Sciatic nerve (tissue), 2 donors: ENCODE results near the gene ZRANB3. TPM values are rescaled to one million over a fixed set of nuclear protein-coding genes. Genes with fewer than 3 reads are reported as not detected.
"Not testable (repeated sequence)": the region's sequence is repeated elsewhere in the genome, so short reads cannot be mapped to it uniquely, and the experiment has no call there.

Experiments
- ATAC-seq: fragments of 200-7000 bp; cut with Tn5 transposase; one replicate; pipeline ENCODE4 v1.9.1; 2020; ENCODE audit warnings: mild to moderate bottlenecking, moderate library complexity
- DNase-seq: peaks from one replicate; pipeline ENCODE4 v3.0.0-alpha.2; 2020; ENCODE audit warnings: low spot score
- intact Hi-C: fragments of 100-400 bp; cut with DNase I; formaldehyde crosslinking; loops from one replicate; pipeline ENCODE4 v1.14.2; 2022
- total RNA-seq: library from RNA; stranded (reverse); fragmentation: NEBNext Ultra II Directional; extraction: Animal tissue kit (Norgen Biotek cat#: 25700); gene quantifications from one replicate; pipeline ENCODE4 v1.2.1, GENCODE V29; 2021
- donor health status: DM: no; HTN: no; CAD: no.
- donor health status: DM: no; HTN: no; CAD: no.

ZRANB3 gene
- total RNA-seq, 1 donor from 2014 or later, result 9.5 TPM

GRCh38 chr2:135494917-135495316 is 36.1 kb downstream of the ZRANB3 start:
- no peak for ATAC-seq
- DNase-seq, result no peak
- intact Hi-C loops, result no loop called here

- intact Hi-C loops, result no loop called here
- DNase-seq, result no peak
- ATAC-seq, result no peak
These were observed 36.5 kb downstream of the ZRANB3 start for GRCh38 chr2:135494503-135494902.

- intact Hi-C loops, result no loop called here
- no peak for DNase-seq
- no peak for ATAC-seq
These were observed 40.6 kb downstream of the ZRANB3 start for GRCh38 chr2:135490376-135490775.

- DNase-seq (no peak), ATAC-seq (no peak)
- intact Hi-C loops, result no loop called here
These were observed 45.6 kb downstream of the ZRANB3 start for GRCh38 chr2:135485441-135485840.

- ATAC-seq, result no peak
- DNase-seq, result no peak
- intact Hi-C loops, result no loop called here
These were observed 55.9 kb downstream of the ZRANB3 start for GRCh38 chr2:135475128-135475527.

GRCh38 chr2:135473567-135473966 is 57.5 kb downstream of the ZRANB3 start:
- ATAC-seq, result no peak

GRCh38 chr2:135471106-135471505 is 59.9 kb downstream of the ZRANB3 start:
- ATAC-seq (no peak), DNase-seq (no peak)
- intact Hi-C loops, result no loop called here

More at GRCh38 chr2:135473567-135473966, 57.5 kb downstream of the ZRANB3 start:
- no peak for DNase-seq
- intact Hi-C loops, result no loop called here

- ATAC-seq (no peak), DNase-seq (no peak)
- intact Hi-C loops, result no loop called here
These were observed 73.7 kb downstream of the ZRANB3 start for GRCh38 chr2:135457279-135457678.

- ATAC-seq (no peak), DNase-seq (no peak)
- intact Hi-C loops, result no loop called here
These were observed 74.2 kb downstream of the ZRANB3 start for GRCh38 chr2:135456835-135457234.

GRCh38 chr2:135456431-135456830 is 74.6 kb downstream of the ZRANB3 start:
- no peak for DNase-seq
- intact Hi-C loops, result no loop called here
- no peak for ATAC-seq

- ATAC-seq (no peak), DNase-seq (no peak)
- intact Hi-C loops, result no loop called here
These were observed 76.4 kb downstream of the ZRANB3 start for GRCh38 chr2:135454608-135455007.

- DNase-seq, intact Hi-C loops, ATAC-seq: not testable (repeated sequence)
These were observed 78.0 kb downstream of the ZRANB3 start for GRCh38 chr2:135453027-135453426.

GRCh38 chr2:135451966-135452365 is 79.1 kb downstream of the ZRANB3 start:
- no peak for ATAC-seq
- intact Hi-C loops, result no loop called here
- no peak for DNase-seq

GRCh38 chr2:135443013-135443412 is 88.0 kb downstream of the ZRANB3 start:
- ATAC-seq, intact Hi-C loops, DNase-seq: not testable (repeated sequence)

GRCh38 chr2:135435155-135435554 is 95.9 kb downstream of the ZRANB3 start:
- ATAC-seq, DNase-seq, intact Hi-C loops: not testable (repeated sequence)

GRCh38 chr2:135424849-135425248 is 106.2 kb downstream of the ZRANB3 start:
- DNase-seq, result no peak
- intact Hi-C loops, result no loop called here
- ATAC-seq, result no peak

- intact Hi-C loops, result no loop called here
- DNase-seq (no peak), ATAC-seq (no peak)
These were observed 108.1 kb downstream of the ZRANB3 start for GRCh38 chr2:135422898-135423297.

- DNase-seq (no peak), ATAC-seq (no peak)
- intact Hi-C loops, result no loop called here
These were observed 119.4 kb downstream of the ZRANB3 start for GRCh38 chr2:135411646-135412045.

- intact Hi-C loops, result no loop called here
- ATAC-seq, result no peak
- DNase-seq, result no peak
These were observed 121.6 kb downstream of the ZRANB3 start for GRCh38 chr2:135409436-135409835.

- ATAC-seq, intact Hi-C loops: not testable (repeated sequence)
These were observed 134.8 kb downstream of the ZRANB3 start for GRCh38 chr2:135396259-135396658.

GRCh38 chr2:135386993-135387392 is 144.0 kb downstream of the ZRANB3 start:
- intact Hi-C loops, result no loop called here
- no peak for ATAC-seq

More at GRCh38 chr2:135396259-135396658, 134.8 kb downstream of the ZRANB3 start:
- not testable (repeated sequence) for DNase-seq

GRCh38 chr2:135378591-135378990 is 152.4 kb downstream of the ZRANB3 start:
- DNase-seq, result no peak
- intact Hi-C loops, result no loop called here
- no peak for ATAC-seq

More at GRCh38 chr2:135386993-135387392, 144.0 kb downstream of the ZRANB3 start:
- DNase-seq, result no peak
